Measurements from ENCODE around the gene C1orf232.

C1orf232 gene

DNA sequence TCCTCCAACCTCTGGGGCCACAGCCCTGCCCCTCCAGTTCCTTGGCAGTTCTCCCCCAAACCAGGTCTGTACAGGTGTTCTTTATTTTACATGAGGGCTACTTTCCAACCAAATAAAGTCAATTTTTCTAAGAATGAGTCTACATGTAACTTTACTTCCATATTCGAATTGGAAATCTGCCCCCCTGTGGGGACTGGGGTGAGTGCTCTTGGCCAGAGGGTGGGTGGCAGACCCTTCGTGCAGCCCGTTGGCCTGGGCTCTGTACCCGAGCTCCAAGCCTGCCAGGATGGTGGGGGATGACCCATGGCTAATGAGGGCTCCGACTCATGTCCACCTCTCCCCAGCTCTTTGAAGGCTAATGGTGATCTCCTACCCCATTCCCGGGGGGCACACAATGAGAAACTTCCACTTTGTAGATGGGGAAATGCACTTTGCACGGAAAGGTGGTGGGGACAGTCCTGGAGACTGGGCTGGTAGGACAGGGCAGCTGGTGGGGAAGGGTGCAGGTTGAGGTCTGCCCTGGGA, 21.1 kb upstream of the C1orf232 start:
- CTCF ChIA-PET, result interaction anchor here (0.5 to 4.1 kb wide), 24 partner anchors 11 to 1458 kb away, joined by 3 to 32 read pairs (median 4); partner anchors contain the start of genes CD52, CEP85, SH3BGRL3 and ZNF593
- H3K36me3 ChIP-seq (ENCODE audit: control insufficient read depth in 2 of 2, insufficient read depth in 1 of 2, low read length in 2 of 2), result no peaks in the 10 kb centered on the region
- no peak overlapping the region for H3K27ac ChIP-seq (ENCODE audit: extremely low read depth, low read depth, low read length)
- no peak overlapping the region for H3K4me3 ChIP-seq (ENCODE audit: low read depth, low read length)
- POLR2A ChIA-PET, result interaction anchor here (0.6 to 2.7 kb wide), 4 partner anchors 15 to 60 kb away, joined by 3 to 16 read pairs (median 4); partner anchors contain the start of gene CEP85
- TF ChIP-seq, protein P1, sequence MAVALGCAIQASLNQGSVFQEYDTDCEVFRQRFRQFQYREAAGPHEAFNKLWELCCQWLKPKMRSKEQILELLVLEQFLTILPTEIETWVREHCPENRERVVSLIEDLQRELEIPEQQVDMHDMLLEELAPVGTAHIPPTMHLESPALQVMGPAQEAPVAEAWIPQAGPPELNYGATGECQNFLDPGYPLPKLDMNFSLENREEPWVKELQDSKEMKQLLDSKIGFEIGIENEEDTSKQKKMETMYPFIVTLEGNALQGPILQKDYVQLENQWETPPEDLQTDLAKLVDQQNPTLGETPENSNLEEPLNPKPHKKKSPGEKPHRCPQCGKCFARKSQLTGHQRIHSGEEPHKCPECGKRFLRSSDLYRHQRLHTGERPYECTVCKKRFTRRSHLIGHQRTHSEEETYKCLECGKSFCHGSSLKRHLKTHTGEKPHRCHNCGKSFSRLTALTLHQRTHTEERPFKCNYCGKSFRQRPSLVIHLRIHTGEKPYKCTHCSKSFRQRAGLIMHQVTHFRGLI (tag by site-specific recombination; IDR thresholded peaks at IDR 0.05), result 0 out of 2 replicates have a peak, but pooled peaks have one; percentile 43
- TF ChIP-seq ZNF391 (tag by site-specific recombination; IDR thresholded peaks at IDR 0.05; ENCODE audit: borderline replicate concordance, low read depth) (no peak), ZNF658 (tag by site-specific recombination; IDR thresholded peaks at IDR 0.05) (no peak)
- no peaks in the 10 kb centered on the region for H3K9me3 ChIP-seq (ENCODE audit: control insufficient read depth, insufficient read depth, low read depth, low read length)
- no peaks in the 10 kb centered on the region for H3K4me1 ChIP-seq (ENCODE audit: control insufficient read depth, insufficient read depth, low read length)

DNA sequence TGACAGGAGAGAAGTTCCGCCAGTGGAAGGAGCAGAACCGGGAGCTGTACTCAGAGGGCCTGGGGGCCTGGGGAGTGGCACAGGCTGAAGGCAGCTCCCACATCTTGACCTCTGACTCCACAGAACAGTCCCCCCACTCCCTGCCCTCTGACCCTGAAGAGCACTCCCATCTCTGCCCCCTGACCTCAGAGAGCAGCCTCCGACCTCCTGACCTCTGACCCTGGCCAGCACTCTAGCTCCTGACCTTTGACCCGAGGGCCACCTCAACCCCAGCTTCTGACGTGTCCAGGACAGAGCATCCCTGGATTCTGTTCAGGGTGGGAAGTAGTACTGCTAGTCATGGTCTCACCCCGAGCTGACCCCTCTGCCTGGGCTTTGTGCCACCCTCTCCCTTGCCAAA, 20.6 kb upstream of the C1orf232 start:
- ChIA-PET CTCF (interaction anchor here (0.6 to 4.1 kb wide), 12 partner anchors 16 to 202 kb away, joined by 3 to 32 read pairs (median 4); partner anchors contain the start of genes CD52, CEP85, SH3BGRL3 and ZNF593), POLR2A (interaction anchor here (2.7 kb wide), 1 partner anchor 45 kb away, joined by 16 read pairs; the partner anchor contains the start of gene CEP85)
- Histone ChIP-seq H3K27ac (ENCODE audit: extremely low read depth, low read depth, low read length) (no peak overlapping the region), H3K4me3 (ENCODE audit: low read depth, low read length) (no peak overlapping the region), H3K36me3 (ENCODE audit: control insufficient read depth in 2 of 2, insufficient read depth in 1 of 2, low read length in 2 of 2) (no peaks in the 10 kb centered on the region), H3K9me3 (ENCODE audit: control insufficient read depth, insufficient read depth, low read depth, low read length) (no peaks in the 10 kb centered on the region), H3K4me1 (ENCODE audit: control insufficient read depth, insufficient read depth, low read length) (no peaks in the 10 kb centered on the region)
- no peak for TF ChIP-seq ZNF24 (tag by site-specific recombination; IDR thresholded peaks at IDR 0.05)
- TF ChIP-seq, protein P2, sequence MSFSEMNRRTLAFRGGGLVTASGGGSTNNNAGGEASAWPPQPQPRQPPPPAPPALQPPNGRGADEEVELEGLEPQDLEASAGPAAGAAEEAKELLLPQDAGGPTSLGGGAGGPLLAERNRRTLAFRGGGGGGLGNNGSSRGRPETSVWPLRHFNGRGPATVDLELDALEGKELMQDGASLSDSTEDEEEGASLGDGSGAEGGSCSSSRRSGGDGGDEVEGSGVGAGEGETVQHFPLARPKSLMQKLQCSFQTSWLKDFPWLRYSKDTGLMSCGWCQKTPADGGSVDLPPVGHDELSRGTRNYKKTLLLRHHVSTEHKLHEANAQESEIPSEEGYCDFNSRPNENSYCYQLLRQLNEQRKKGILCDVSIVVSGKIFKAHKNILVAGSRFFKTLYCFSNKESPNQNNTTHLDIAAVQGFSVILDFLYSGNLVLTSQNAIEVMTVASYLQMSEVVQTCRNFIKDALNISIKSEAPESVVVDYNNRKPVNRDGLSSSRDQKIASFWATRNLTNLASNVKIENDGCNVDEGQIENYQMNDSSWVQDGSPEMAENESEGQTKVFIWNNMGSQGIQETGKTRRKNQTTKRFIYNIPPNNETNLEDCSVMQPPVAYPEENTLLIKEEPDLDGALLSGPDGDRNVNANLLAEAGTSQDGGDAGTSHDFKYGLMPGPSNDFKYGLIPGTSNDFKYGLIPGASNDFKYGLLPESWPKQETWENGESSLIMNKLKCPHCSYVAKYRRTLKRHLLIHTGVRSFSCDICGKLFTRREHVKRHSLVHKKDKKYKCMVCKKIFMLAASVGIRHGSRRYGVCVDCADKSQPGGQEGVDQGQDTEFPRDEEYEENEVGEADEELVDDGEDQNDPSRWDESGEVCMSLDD (tag by site-specific recombination; IDR thresholded peaks at IDR 0.05), result 0 out of 2 replicates have a peak, but pooled peaks have one; percentile 24
- no peak for TF ChIP-seq EGR2 (tag by site-specific recombination; IDR thresholded peaks at IDR 0.05; ENCODE audit: low read depth)
- peak; percentile 99 for TF ChIP-seq BCL11B (tag by site-specific recombination; IDR thresholded peaks at IDR 0.05; ENCODE audit: low read depth)
- TF ChIP-seq, protein P3, sequence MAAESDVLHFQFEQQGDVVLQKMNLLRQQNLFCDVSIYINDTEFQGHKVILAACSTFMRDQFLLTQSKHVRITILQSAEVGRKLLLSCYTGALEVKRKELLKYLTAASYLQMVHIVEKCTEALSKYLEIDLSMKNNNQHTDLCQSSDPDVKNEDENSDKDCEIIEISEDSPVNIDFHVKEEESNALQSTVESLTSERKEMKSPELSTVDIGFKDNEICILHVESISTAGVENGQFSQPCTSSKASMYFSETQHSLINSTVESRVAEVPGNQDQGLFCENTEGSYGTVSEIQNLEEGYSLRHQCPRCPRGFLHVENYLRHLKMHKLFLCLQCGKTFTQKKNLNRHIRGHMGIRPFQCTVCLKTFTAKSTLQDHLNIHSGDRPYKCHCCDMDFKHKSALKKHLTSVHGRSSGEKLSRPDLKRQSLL (tag by site-specific recombination; IDR thresholded peaks at IDR 0.05), result peak; percentile 25; the same call in 1 of the 2 replicates
- TF ChIP-seq BCL11A (tag by site-specific recombination; IDR thresholded peaks at IDR 0.05; ENCODE audit: low read depth), result peak; percentile 99

DNA sequence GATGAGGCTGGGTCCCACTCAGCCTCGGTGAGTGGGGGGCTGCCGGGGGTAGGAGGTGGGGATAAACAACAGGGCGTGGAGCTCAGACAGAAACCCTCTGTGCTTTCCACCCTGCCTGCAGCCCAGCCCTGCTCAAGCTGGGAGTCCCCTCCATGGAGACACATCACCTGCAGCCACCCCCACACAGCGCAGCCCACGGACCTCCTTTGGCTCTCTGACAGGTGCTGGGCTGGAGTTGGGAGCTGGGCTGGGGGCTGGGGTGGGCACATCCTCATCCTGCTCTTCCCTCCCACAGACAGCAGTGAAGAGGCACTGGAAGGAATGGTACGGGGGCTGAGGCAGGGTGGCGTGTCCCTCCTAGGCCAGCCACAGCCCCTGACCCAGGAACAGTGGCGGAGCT, 19.7 kb upstream of the C1orf232 start:
- no peaks in the 10 kb centered on the region for H3K9me3 ChIP-seq (ENCODE audit: control insufficient read depth, insufficient read depth, low read depth, low read length)
- no peaks in the 10 kb centered on the region for H3K36me3 ChIP-seq (ENCODE audit: control insufficient read depth in 2 of 2, insufficient read depth in 1 of 2, low read length in 2 of 2)
- H3K4me3 ChIP-seq (ENCODE audit: low read depth, low read length), result no peak overlapping the region
- POLR2A ChIA-PET, result interaction anchor here (2.7 kb wide), 1 partner anchor 46 kb away, joined by 16 read pairs; the partner anchor contains the start of gene CEP85
- H3K4me1 ChIP-seq (ENCODE audit: control insufficient read depth, insufficient read depth, low read length), result no peaks in the 10 kb centered on the region
- CTCF ChIA-PET, result interaction anchor here (0.6 to 4.1 kb wide), 4 partner anchors 12 to 203 kb away, joined by 3 to 32 read pairs (median 4); partner anchors contain the start of gene CEP85
- no peak overlapping the region for H3K27ac ChIP-seq (ENCODE audit: extremely low read depth, low read depth, low read length)
- TF ChIP-seq, protein P4, sequence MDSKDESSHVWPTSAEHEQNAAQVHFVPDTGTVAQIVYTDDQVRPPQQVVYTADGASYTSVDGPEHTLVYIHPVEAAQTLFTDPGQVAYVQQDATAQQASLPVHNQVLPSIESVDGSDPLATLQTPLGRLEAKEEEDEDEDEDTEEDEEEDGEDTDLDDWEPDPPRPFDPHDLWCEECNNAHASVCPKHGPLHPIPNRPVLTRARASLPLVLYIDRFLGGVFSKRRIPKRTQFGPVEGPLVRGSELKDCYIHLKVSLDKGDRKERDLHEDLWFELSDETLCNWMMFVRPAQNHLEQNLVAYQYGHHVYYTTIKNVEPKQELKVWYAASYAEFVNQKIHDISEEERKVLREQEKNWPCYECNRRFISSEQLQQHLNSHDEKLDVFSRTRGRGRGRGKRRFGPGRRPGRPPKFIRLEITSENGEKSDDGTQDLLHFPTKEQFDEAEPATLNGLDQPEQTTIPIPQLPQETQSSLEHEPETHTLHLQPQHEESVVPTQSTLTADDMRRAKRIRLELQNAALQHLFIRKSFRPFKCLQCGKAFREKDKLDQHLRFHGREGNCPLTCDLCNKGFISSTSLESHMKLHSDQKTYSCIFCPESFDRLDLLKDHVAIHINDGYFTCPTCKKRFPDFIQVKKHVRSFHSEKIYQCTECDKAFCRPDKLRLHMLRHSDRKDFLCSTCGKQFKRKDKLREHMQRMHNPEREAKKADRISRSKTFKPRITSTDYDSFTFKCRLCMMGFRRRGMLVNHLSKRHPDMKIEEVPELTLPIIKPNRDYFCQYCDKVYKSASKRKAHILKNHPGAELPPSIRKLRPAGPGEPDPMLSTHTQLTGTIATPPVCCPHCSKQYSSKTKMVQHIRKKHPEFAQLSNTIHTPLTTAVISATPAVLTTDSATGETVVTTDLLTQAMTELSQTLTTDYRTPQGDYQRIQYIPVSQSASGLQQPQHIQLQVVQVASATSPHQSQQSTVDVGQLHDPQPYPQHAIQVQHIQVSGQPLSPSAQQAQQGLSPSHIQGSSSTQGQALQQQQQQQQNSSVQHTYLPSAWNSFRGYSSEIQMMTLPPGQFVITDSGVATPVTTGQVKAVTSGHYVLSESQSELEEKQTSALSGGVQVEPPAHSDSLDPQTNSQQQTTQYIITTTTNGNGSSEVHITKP (tag by site-specific recombination; IDR thresholded peaks at IDR 0.05), result no peak
- no peak for TF ChIP-seq ZNF514 (tag by site-specific recombination; IDR thresholded peaks at IDR 0.05)
- TF ChIP-seq, protein P5, sequence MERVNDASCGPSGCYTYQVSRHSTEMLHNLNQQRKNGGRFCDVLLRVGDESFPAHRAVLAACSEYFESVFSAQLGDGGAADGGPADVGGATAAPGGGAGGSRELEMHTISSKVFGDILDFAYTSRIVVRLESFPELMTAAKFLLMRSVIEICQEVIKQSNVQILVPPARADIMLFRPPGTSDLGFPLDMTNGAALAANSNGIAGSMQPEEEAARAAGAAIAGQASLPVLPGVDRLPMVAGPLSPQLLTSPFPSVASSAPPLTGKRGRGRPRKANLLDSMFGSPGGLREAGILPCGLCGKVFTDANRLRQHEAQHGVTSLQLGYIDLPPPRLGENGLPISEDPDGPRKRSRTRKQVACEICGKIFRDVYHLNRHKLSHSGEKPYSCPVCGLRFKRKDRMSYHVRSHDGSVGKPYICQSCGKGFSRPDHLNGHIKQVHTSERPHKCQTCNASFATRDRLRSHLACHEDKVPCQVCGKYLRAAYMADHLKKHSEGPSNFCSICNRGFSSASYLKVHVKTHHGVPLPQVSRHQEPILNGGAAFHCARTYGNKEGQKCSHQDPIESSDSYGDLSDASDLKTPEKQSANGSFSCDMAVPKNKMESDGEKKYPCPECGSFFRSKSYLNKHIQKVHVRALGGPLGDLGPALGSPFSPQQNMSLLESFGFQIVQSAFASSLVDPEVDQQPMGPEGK (tag by site-specific recombination; IDR thresholded peaks at IDR 0.05), result no peak
- no peak for TF ChIP-seq ZNF211 (tag by site-specific recombination; IDR thresholded peaks at IDR 0.05; ENCODE audit: low read depth)
- TF ChIP-seq ZNF138 (tag by site-specific recombination; IDR thresholded peaks at IDR 0.05; ENCODE audit: borderline replicate concordance), result no peak
- no peak for TF ChIP-seq ZNF266 (tag by site-specific recombination; IDR thresholded peaks at IDR 0.05; ENCODE audit: low read depth)
- no peak for TF ChIP-seq ZNF10 (tag by site-specific recombination; IDR thresholded peaks at IDR 0.05)
- TF ChIP-seq IKZF3 (tag by site-specific recombination; IDR thresholded peaks at IDR 0.05), result no peak
- no peak for TF ChIP-seq ZNF302 (tag by site-specific recombination; IDR thresholded peaks at IDR 0.05; ENCODE audit: low read depth)

All from HEK293 (cell line).